Large intestine (tissue), 3 donors: Measurements from ENCODE around the gene TERT. TPM values are rescaled to one million over a fixed set of nuclear protein-coding genes. Genes with fewer than 3 reads are reported as not detected.

Experiments
- DNase-seq, 2 donors: peaks; one replicate each; pipeline versions ENCODE4 v3.0.0 to v3.0.0-alpha.2; 2013
- H3K27ac ChIP-seq: one replicate; pipeline ENCODE4 v1.5.1; 2013; ENCODE audit warnings: low read length
- H3K27me3 ChIP-seq: 2 replicates; pipeline ENCODE4 v1.6.1; 2013; ENCODE audit warnings: low read length; ENCODE audit not compliant: control insufficient read depth, insufficient read depth
- H3K36me3 ChIP-seq: 2 replicates; pipeline ENCODE4 v1.6.1; 2013; ENCODE audit warnings: low read length; ENCODE audit not compliant: control insufficient read depth, insufficient read depth
- H3K4me1 ChIP-seq: one replicate; pipeline ENCODE4 v1.6.1; 2013; ENCODE audit warnings: low read length; ENCODE audit not compliant: control insufficient read depth, insufficient read depth
- H3K4me3 ChIP-seq: one replicate; pipeline ENCODE4 v1.5.1; 2013; ENCODE audit warnings: low read length
- H3K9me3 ChIP-seq: one replicate; pipeline ENCODE4 v1.6.1; 2013; ENCODE audit warnings: mild to moderate bottlenecking, low read depth, low read length, moderate library complexity; ENCODE audit not compliant: control insufficient read depth
- WGBS: methylation state at CpG from one replicate; pipeline ENCODE4 v1.1.5; 2013; ENCODE audit warnings: low lambda C conversion rate; ENCODE audit not compliant: insufficient coverage; 5-methylcytosine and 5-hydroxymethylcytosine counted together
- polyA plus RNA-seq: library from polyadenylated mRNA; unstranded; fragments of 120-200 nt; gene quantifications from one replicate; pipeline ENCODE4 v1.2.1, GENCODE V29; 2013

TERT gene
- polyA plus RNA-seq, 1 donor: 4.0 TPM

DNA sequence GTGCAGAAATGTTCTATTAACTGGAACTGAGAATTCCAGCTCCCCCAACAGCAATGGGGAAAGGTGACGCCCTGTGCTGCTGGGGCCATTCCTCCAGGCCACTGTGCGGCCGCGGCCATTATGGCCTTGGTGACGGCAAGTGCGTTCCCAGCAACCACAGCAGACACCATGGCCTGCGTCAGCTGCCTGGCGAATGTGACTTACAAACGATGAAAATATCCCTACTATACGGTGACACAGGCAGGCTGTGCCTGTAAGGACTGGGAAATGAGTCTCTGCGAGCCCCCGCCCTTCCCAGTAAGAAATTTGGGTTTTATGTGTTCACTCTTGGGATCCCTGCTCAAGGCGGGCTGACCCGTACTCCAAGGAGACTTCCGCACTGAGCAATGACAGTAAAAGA, 29.4 kb upstream of the TERT start:
- Histone ChIP-seq H3K4me3 (no peak overlapping the region), H3K27me3 (no peaks in the 10 kb centered on the region), H3K9me3 (peaks cover 7% of the 10 kb centered on the region), H3K36me3 (peaks cover 70% of the 10 kb centered on the region), H3K4me1 (no peaks in the 10 kb centered on the region), H3K27ac (no peak overlapping the region)
- no peak for DNase-seq
- WGBS: no CpG with 5 or more reads among the region's 15 CpGs

DNA sequence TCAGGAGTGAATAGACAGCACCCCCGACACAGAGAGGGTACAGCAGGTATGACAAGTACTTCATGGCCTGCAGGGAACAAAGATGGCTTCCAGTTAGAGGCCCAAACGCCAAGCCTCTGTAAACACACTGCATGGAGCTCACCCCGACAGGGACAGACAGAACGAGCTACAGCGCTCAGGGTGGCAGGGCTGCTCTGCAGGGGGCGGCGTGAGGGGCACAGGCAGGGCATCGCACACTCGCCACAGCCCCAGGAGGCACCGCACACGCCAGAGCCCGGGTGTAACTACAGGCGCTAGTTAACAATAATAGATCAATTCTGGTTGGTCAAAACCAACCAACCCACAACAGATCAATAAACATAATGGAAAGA, 28.9 kb upstream of the TERT start:
- Histone ChIP-seq H3K27ac (no peak overlapping the region), H3K4me1 (no peaks in the 10 kb centered on the region), H3K36me3 (peaks cover 71% of the 10 kb centered on the region), H3K4me3 (no peak overlapping the region), H3K9me3 (peaks cover 4% of the 10 kb centered on the region), H3K27me3 (no peaks in the 10 kb centered on the region)
- no CpG with 5 or more reads among the region's 13 CpGs for WGBS
- DNase-seq: no peak

DNA sequence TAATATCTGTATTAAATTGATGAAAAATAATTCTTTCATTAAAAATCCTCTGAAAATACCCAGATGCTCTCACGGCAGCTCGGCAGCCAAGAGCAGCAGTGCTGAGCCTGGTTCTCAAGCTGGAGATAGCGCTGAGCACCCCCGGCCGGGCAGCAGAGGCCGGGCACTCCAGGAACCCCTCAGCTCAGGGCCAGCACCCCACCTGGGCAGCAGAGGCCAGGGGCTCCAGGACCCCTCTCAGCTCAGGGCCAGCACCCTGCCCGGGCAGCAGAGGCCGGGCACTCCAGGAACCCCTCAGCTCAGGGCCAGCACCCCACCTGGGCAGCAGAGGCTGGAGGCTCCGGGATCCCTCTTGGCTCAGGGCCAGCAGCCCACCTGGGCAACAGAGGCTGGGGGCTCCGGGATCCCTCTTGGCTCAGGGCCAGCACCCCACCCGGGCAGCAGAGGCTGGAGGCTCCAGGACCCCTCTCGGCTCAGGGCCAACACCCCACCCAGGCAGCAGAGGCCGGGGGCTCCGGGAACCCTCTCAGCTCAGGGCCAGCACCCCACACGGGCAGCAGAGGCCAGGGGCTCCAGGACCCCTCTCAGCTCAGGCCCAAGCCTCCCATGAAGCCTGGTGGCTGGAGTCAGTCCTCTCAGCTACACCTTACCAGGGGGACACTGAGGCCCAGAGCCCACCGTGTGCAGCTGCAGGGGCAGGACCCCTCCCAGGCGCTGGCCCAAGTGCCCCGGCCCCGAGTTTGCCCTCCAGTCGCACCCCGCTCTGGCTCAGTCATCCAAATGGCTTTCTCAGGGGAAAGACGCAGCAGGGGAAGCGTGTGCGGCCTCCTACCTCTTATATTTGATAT, 28.3 kb upstream of the TERT start:
- Histone ChIP-seq H3K36me3 (peaks cover 77% of the 10 kb centered on the region), H3K4me1 (no peaks in the 10 kb centered on the region), H3K27ac (no peak overlapping the region), H3K27me3 (no peaks in the 10 kb centered on the region), H3K9me3 (peaks cover 6% of the 10 kb centered on the region), H3K4me3 (no peak overlapping the region)
- no CpG with 5 or more reads among the region's 24 CpGs for WGBS
- DNase-seq: no peak

DNA sequence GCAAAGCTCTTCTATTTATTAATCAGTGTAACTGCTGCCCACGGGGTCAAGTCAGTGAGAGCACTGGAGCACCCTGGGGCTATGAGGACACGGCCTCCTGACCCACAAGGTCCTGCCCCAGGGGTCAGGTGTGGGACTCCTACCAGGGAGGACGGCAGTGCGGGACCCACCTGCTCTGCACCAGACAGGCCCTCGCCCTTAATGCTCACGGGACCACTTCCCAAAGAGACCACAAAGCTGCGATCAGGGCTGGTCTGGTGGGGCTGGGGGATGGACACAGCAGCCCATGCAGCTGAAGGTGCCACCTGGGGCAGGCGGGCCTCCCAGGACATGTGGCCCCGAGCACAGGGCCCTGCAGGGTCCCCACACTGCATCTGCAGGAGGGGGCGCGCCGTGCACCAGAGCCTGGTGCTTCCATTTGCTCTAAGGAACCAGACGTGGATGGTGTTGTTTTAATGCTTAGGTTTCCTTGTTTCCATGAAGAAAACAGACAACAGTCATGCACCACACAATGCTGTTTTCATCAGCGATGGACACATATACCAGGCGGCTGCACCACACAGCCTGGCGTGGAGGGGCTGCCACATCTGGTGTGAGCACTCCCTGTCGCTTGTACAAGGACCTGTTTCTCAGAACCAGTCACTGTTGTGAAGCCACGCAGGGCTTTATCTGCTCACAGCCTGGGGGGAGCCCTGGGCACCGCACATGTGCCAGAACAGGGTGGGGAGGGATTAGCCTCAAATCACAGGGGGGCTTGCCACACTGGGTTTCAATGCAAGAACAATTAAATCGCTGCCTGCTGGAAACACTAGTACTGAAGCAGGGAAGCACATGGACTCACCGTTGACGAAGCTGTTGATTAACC, 27.4 kb upstream of the TERT start:
- no CpG with 5 or more reads among the region's 22 CpGs for WGBS
- Histone ChIP-seq H3K27ac (no peak overlapping the region), H3K36me3 (peaks cover 84% of the 10 kb centered on the region), H3K9me3 (peaks cover 7% of the 10 kb centered on the region), H3K4me3 (no peak overlapping the region), H3K4me1 (no peaks in the 10 kb centered on the region), H3K27me3 (no peaks in the 10 kb centered on the region)
- DNase-seq: no peak

DNA sequence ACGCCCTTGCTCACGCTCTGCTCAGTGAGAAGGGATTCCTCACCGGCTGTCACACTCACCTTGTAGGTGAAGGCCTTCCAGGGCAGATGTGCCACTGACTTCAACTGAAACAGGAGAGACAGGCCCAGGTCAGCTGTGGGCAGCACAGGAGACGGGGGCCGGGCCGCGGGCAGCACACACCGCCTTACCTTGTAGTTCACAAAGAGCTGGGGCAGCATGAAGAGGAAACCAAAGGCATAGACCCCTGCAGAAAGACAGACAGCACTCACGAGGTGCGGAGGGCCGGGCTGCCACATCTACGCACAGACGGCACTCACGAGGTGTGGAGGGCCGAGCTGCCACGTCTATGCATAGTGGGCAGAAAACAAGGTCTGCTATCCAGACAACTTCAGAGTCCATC, 26.7 kb upstream of the TERT start:
- H3K36me3 ChIP-seq: peaks cover 84% of the 10 kb centered on the region
- WGBS: 100% methylated on average over 1 of the region's 16 CpGs
- DNase-seq: no peak

DNA sequence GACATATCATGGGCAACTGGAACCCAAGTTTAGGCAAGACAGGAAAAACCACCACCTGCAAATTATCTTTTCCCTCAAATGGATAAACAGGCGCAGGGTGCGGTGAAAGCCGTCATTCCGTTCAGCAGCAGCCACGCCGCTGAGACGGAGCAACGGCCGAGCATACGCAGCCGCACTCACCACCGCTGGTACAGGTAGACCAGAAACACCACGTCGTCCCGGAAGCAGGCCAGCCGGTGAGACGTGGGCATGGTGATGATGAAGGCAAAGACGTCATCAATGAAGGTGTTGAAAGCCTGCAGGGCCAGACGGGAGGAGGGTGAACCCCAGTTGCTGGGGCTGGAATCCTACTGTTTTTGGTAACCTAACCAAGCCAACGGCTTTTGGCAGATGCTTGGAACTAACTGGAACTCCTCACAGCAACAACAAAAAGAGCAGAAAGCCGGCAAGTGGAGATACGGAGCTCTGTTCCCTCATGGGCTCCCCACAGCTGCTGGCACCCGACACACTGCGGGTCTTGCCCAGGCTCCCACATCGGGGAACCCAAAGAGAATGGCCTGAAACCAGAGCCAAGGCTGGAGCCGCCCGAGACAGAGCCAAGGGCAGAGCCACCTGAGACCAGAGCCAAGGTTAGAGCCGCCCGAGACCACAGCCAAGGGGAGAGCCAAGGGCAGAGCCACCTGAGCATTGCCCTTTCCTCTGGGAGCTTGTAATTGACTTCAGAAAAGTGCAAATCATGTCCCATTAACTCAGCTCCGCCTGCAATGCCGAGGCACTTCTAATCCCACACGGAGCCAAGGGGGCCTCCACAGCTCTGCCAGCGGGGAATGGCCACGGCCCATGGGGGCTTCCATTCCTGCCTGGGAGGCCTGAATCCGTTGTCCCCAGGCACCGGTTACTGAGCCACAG, 25.8 kb upstream of the TERT start:
- Histone ChIP-seq H3K9me3 (peaks cover 7% of the 10 kb centered on the region), H3K27me3 (no peaks in the 10 kb centered on the region), H3K27ac (no peak overlapping the region), H3K4me1 (peaks cover 13% of the 10 kb centered on the region), H3K36me3 (peaks cover 79% of the 10 kb centered on the region), H3K4me3 (no peak overlapping the region)
- WGBS: 100% methylated on average over 1 of the region's 36 CpGs
- DNase-seq: no peak

More for the DNA sequence above, 26.7 kb upstream of the TERT start:
- Histone ChIP-seq H3K4me1 (peaks cover 5% of the 10 kb centered on the region), H3K4me3 (no peak overlapping the region), H3K27me3 (no peaks in the 10 kb centered on the region), H3K27ac (no peak overlapping the region), H3K9me3 (peaks cover 7% of the 10 kb centered on the region)

DNA sequence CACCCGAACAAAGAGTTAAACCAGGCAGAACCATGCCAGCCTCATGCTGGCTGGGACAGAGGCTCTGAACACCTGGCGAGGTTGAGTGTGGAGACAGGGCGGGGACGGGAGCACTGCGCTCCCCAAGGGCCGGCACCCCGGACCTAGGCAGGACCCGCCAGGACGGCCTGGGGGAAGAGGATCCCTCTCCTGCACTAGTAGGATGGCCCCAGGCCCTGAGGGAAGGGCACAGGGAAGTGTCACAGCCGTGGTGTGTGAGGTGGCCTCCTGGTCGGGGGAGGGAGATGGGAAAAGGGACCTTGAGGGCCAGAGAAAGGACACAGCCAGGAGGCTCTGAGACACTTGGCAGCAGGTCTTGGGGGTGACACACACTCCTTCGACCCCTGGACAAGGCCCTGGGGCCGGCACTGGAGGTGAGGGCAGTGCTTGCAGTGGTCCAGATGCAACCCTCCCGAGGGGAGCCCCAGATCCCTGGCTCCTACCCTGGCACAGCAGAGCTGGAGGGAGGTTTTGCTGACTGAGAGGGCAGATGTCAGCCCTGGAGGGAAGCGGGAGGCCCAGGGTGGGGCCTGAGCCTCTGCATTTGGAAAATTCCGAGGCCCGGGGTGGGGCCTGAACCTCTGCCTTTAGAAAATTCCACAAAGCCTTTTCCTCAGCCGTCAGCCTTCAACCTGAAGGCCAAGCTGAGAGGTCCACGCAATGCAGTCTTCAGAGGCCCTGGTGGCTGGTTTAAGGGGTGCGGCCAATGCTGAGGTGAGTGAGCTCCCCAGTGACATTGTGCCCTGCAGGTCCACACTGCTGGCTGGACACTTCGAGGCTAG, 24.8 kb upstream of the TERT start:
- peaks cover 7% of the 10 kb centered on the region for H3K9me3 ChIP-seq
- no CpG with 5 or more reads among the region's 21 CpGs for WGBS
- no peak for DNase-seq
- peaks cover 18% of the 10 kb centered on the region for H3K4me1 ChIP-seq
- no peak overlapping the region for H3K27ac ChIP-seq
- H3K4me3 ChIP-seq: no peak overlapping the region
- peaks cover 69% of the 10 kb centered on the region for H3K36me3 ChIP-seq
- H3K27me3 ChIP-seq: no peaks in the 10 kb centered on the region

DNA sequence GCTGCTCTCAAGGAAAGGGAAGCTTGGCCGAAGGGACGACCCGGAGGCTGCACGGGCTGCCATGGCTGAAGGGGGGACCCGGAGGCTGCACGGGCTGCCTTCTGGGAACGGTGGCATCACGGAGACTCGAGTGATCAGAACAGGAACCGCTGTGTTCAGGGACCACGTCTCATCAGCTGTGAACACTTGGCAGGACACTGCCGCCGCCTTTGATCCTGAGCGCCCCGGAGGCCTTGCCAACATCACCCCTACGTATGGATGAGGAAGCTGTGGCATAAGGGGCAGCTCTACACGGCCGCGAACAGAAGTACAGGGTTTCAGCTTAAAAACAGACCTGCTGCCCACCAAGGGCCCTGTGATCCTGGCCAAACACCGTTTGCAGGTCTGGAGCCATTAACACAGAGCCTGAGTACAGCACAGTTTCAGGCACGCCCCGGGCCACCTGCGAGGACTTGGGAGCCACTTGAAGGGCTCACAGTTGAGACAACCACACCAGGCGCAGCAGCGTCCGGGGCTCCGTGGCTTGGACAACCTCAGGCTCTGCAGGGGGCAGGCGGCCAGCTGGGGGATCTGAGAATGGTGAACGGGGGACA, 23.9 kb upstream of the TERT start:
- H3K4me3 ChIP-seq: no peak overlapping the region
- peaks cover 9% of the 10 kb centered on the region for H3K9me3 ChIP-seq
- no peak for DNase-seq
- H3K36me3 ChIP-seq: peaks cover 60% of the 10 kb centered on the region
- H3K27me3 ChIP-seq: no peaks in the 10 kb centered on the region
- no CpG with 5 or more reads among the region's 29 CpGs for WGBS
- H3K4me1 ChIP-seq: peaks cover 18% of the 10 kb centered on the region
- no peak overlapping the region for H3K27ac ChIP-seq

DNA sequence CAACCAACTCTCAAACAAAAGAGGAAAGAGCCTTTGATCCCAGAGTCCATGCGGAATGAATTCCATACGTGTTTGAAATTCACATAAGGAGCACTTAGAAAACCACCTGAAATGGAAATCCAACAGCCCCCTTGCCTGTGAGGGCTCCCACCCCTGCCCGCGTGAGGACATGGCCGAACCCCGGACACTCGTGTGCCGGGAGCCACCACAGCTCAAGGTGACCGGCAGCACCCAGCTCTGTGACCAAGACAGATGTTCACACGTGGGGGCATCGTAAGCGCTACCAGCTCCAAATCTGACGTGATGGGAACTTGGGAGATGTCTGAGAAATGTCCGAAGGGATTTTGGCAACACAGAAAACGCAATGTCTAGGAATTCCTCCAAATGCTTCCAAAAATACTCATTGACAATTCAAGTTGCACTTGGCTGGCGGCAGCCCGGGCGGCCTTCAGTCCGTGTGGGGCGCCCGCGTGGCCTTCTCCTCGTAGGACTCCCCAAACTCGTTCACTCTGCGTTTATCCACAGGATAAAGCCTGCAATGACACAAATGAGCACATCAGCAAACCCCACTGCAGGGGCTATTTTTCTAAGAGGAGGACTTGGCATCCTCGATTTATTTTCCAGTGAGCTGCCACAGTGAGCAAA, 23.2 kb upstream of the TERT start:
- no peak overlapping the region for H3K27ac ChIP-seq
- H3K4me3 ChIP-seq: no peak overlapping the region
- peaks cover 52% of the 10 kb centered on the region for H3K36me3 ChIP-seq
- H3K27me3 ChIP-seq: no peaks in the 10 kb centered on the region
- peaks cover 9% of the 10 kb centered on the region for H3K9me3 ChIP-seq
- WGBS: 100% methylated on average over 1 of the region's 26 CpGs
- H3K4me1 ChIP-seq: peaks cover 18% of the 10 kb centered on the region
- DNase-seq: no peak
